Peyer's patch (tissue), 4 donors: ENCODE measurements around the gene NOL4L. TPM values are rescaled to one million over a fixed set of nuclear protein-coding genes. Genes with fewer than 3 reads are reported as not detected.

Source experiments
- DNase-seq, 3 donors: peaks; one replicate each; pipeline ENCODE4 v3.0.0-alpha.2; 2017 to 2019
- H3K27ac ChIP-seq, 4 donors: fragments of 200-600 bp; sonication (generic); one replicate each; pipeline ENCODE4 v1.5.1; 2016 to 2019
- H3K27me3 ChIP-seq, 2 donors: fragments of 200-600 bp; sonication (generic); one replicate each; pipeline ENCODE4 v1.5.1; 2019
- H3K36me3 ChIP-seq, 3 donors: fragments of 200-600 bp; sonication (generic); one replicate each; pipeline ENCODE4 v1.5.1; 2016 to 2019
- H3K4me1 ChIP-seq, 4 donors: fragments of 200-600 bp; sonication (generic); one replicate each; pipeline ENCODE4 v1.5.1; 2016 to 2019
- H3K4me3 ChIP-seq, 4 donors: fragments of 200-600 bp; sonication (generic); 1 replicate in 3 of 4; 2 replicates in 1 of 4; pipeline ENCODE4 v1.5.1; 2016 to 2019; ENCODE audit warnings: mild to moderate bottlenecking in 1 of 4
- H3K9me3 ChIP-seq, 4 donors: fragments of 200-600 bp; sonication (generic); one replicate each; pipeline ENCODE4 v1.5.1; 2016 to 2019; ENCODE audit warnings: mild to moderate bottlenecking in 1 of 4
- CTCF ChIP-seq, 6 experiments: fragments of 450-650 bp in 4 of 6; fragments of 200-600 bp in 2 of 6; sonication (generic) in 1 of 6; IDR thresholded peaks; one replicate each; pipeline ENCODE4 v1.5.1; 2017 to 2019; ENCODE audit warnings: antibody characterized with exemption in 6 of 6, mild to moderate bottlenecking in 3 of 6, moderate library complexity in 1 of 6
- POLR2A ChIP-seq, 2 donors: fragments of 450-650 bp; IDR thresholded peaks; one replicate each; pipeline ENCODE4 v1.5.1; 2017; ENCODE audit warnings: antibody characterized with exemption in 2 of 2, mild to moderate bottlenecking in 2 of 2, moderate library complexity in 2 of 2
- total RNA-seq, 4 donors: library from RNA; depleted of rRNA; stranded (reverse); fragments of >200 nt; gene quantifications; one replicate each; pipeline ENCODE4 v1.1.0, GENCODE V29; 2016

The NOL4L gene
- total RNA-seq, 4 donors from 2014 or later, result 44.6 to 134 (median 109) TPM

DNA sequence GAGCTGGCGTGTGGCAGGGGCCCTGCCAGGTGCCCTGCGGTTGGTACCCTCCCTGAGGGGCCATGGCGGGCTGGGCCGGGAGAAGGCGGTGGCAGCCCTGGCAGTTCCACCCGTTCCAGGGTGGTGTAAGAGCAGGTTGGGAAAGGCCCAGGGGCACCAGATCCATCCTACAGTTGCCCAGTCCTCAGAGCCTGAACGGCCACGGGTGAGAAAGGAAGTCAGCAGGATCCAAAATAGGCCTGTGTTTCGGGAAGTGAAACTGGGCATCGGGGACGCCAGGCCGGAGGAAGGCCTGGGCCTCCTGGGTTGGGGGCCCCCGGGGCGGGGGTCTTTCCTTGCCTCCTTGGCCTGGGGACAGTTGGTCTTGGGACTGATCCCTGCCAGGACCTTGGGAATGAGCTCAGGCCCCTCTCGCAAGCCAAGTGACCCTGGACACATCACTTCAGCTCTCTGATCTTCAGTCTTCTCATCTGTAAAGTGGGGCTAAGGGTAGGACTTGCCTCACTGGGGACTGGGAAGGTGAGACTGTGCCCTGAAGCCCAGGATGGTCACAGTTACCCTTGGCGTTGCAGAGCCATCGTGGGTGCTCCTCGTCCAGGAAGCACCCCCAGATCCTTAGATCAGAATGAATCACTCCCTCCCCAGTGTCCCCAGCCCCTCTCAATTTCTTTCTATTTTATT, 18.1 kb upstream of the NOL4L start:
- Histone ChIP-seq H3K36me3 (no peaks in the 10 kb centered on the region), H3K27me3 (no peaks in the 10 kb centered on the region), H3K4me3 (no peak overlapping the region), H3K27ac (peak overlapping the region in 1 of 4 donors; percentile 1), H3K4me1 (no peaks in the 10 kb centered on the region), H3K9me3 (no peaks in the 10 kb centered on the region)
- DNase-seq, result peak in 2 of 3 donors; percentile 48 to 56
- TF ChIP-seq CTCF (IDR thresholded peaks at IDR 0.05) (no peak), POLR2A (IDR thresholded peaks at IDR 0.05) (no peak)

DNA sequence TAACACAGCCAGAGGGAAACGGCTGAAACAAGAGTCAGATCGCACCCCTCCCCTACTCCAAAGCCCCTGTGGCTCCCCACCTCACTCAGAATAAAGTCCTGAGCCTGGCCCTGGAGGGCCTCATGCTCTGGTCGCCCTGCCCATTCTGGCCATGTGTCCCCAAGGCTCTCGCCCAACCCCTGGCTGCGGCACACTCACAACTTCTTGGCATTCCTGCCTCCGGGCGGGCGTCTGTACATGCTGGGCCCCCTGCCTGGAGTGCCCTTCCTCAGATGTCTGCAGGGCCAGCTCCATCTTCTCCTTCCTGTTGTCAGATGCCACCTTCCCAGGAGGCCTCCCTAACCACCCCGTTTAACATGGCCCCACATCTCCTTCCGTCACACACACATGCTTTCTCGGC, 17.1 kb upstream of the NOL4L start:
- Histone ChIP-seq H3K9me3 (no peaks in the 10 kb centered on the region), H3K4me3 (no peak overlapping the region), H3K4me1 (no peaks in the 10 kb centered on the region), H3K36me3 (no peaks in the 10 kb centered on the region), H3K27ac (no peak overlapping the region), H3K27me3 (no peaks in the 10 kb centered on the region)
- TF ChIP-seq CTCF (IDR thresholded peaks at IDR 0.05) (no peak), POLR2A (IDR thresholded peaks at IDR 0.05) (no peak)
- no peak for DNase-seq

GRCh38 chr20:32600681-32601237, 15.6 kb upstream of the NOL4L start:
- H3K27me3 ChIP-seq, result no peaks in the 10 kb centered on the region
- H3K9me3 ChIP-seq, result no peaks in the 10 kb centered on the region
- DNase-seq, result no peak
- no peak overlapping the region for H3K27ac ChIP-seq
- H3K4me1 ChIP-seq, result no peaks in the 10 kb centered on the region
- no peak for TF ChIP-seq CTCF (IDR thresholded peaks at IDR 0.05)
- no peak for TF ChIP-seq POLR2A (IDR thresholded peaks at IDR 0.05)
- no peak overlapping the region for H3K4me3 ChIP-seq
- no peaks in the 10 kb centered on the region for H3K36me3 ChIP-seq

GRCh38 chr20:32599783-32600340, 14.7 kb upstream of the NOL4L start:
- Histone ChIP-seq H3K27ac (no peak overlapping the region), H3K36me3 (no peaks in the 10 kb centered on the region), H3K4me1 (no peaks in the 10 kb centered on the region), H3K9me3 (no peaks in the 10 kb centered on the region), H3K27me3 (no peaks in the 10 kb centered on the region), H3K4me3 (no peak overlapping the region)
- TF ChIP-seq CTCF (IDR thresholded peaks at IDR 0.05) (no peak), POLR2A (IDR thresholded peaks at IDR 0.05) (no peak)
- no peak for DNase-seq

DNA sequence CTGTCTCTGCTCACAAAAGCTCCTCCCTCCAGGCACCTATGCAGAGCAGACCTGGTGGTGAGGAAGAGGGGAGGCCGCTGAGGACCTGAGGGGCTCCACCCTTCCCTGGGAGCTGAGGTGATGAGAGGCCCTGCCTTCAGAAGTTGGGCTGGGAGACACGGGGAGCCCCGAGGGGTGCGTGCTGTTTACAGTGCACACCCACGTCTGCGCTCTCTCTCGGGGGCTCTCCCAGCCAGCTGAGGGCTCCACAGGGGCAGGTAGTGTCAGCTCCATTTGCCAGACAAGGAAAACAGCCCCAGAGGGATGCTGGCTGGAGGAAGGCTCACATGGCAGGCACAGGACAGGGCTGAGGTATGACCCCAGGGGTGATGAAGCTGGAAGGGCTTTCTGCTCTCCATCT, 13.5 kb upstream of the NOL4L start:
- H3K9me3 ChIP-seq, result no peaks in the 10 kb centered on the region
- no peaks in the 10 kb centered on the region for H3K4me1 ChIP-seq
- H3K36me3 ChIP-seq, result no peaks in the 10 kb centered on the region
- no peak overlapping the region for H3K27ac ChIP-seq
- no peaks in the 10 kb centered on the region for H3K27me3 ChIP-seq
- no peak for DNase-seq
- H3K4me3 ChIP-seq, result no peak overlapping the region
- TF ChIP-seq POLR2A (IDR thresholded peaks at IDR 0.05) (no peak), CTCF (IDR thresholded peaks at IDR 0.05) (no peak)
